ENCODE results near the gene ATF6B. TPM values are rescaled to one million over a fixed set of nuclear protein-coding genes. Genes with fewer than 3 reads are reported as not detected.
"Not testable (repeated sequence)": the region's sequence is repeated elsewhere in the genome, so short reads cannot be mapped to it uniquely, and the experiment has no call there.

Gene ATF6B
- total RNA-seq, 2 experiments from 2014 or later = 142 to 147 TPM

DNA sequence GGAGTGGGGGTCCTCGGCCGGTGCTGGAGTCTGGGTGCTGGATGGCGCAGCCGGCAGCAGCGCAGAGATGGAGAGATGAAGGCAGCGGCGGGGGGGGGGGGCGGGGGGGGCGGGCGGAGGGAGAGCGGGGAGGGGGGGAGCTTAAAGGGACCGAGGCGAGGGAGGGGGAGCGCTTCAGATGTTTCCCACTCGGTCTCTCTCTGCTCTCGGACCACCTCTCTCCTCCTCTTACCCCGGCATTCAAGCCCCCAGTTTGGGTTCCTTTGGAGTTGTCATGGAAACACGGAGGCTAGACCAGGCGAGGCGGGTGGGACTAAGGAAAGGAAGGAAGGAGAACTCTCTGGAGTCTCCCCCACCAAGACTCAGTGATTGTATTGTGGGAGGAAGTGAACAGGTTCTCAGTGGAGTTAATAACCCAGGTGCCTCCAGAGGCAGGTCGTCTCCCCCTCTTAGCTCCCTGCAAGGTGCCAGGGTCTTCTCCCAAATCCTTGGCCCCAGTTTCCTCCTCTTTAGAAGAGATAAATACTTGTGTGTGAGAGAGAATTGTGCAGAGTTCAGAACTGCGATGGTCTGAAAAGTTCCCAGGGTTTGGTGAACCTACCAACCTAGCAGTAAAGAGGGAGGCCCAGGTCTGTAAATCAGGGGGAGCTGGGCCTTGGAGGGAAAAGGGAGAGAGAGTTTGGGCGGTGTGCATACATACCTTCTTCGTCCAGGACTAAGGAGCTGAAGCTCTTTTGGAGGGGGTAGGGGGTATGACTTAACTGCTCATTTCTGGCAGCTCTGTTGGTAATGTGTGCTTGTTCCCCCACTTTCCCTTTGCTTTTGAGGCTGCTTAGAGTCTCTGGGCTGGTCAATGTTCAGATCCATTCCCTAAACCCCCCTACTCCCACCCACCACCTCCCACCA lies 24.1 kb upstream of the ATF6B start, which contains the start of gene PRRT1:
PRRT1 (minus strand) TSS at position 77 of the 906 bp plus-strand sequence. CDS start 112 bp downstream, outside the sequence.
- no peak within 1 kb of the TSS for H3K4me3 Mint-ChIP-seq
- ChIA-PET CTCF (interaction anchor here (0.6 to 1.3 kb wide), 2 partner anchors 13 to 43 kb away, joined by 3 to 4 read pairs; no protein-coding TSS in a partner anchor), POLR2A (interaction anchor here (0.9 kb wide), 1 partner anchor 44 kb away, joined by 4 read pairs; no protein-coding TSS in a partner anchor)
- H3K27ac Mint-ChIP-seq = no peak within 1 kb of the TSS
- peaks cover 43% of the 10 kb centered on the region for H3K4me1 Mint-ChIP-seq
- peaks cover 5% of the 10 kb centered on the region for H3K36me3 Mint-ChIP-seq (ENCODE audit: low read depth)
- DNase-seq = no peak
- H3K9me3 Mint-ChIP-seq = no peaks in the 10 kb centered on the region
- peaks cover 53% of the 10 kb centered on the region for H3K27me3 Mint-ChIP-seq

GRCh38 chr6:32151181-32151862 lies 23.3 kb upstream of the ATF6B start:
- Mint-ChIP-seq H3K9me3 (no peaks in the 10 kb centered on the region), H3K27ac (no peak overlapping the region), H3K27me3 (peaks cover 59% of the 10 kb centered on the region), H3K4me3 (no peak overlapping the region), H3K4me1 (peaks cover 47% of the 10 kb centered on the region), H3K36me3 (ENCODE audit: low read depth) (peaks cover 5% of the 10 kb centered on the region)
- POLR2A ChIA-PET = no interaction called here
- DNase-seq = no peak
- CTCF ChIA-PET = no interaction called here

DNA sequence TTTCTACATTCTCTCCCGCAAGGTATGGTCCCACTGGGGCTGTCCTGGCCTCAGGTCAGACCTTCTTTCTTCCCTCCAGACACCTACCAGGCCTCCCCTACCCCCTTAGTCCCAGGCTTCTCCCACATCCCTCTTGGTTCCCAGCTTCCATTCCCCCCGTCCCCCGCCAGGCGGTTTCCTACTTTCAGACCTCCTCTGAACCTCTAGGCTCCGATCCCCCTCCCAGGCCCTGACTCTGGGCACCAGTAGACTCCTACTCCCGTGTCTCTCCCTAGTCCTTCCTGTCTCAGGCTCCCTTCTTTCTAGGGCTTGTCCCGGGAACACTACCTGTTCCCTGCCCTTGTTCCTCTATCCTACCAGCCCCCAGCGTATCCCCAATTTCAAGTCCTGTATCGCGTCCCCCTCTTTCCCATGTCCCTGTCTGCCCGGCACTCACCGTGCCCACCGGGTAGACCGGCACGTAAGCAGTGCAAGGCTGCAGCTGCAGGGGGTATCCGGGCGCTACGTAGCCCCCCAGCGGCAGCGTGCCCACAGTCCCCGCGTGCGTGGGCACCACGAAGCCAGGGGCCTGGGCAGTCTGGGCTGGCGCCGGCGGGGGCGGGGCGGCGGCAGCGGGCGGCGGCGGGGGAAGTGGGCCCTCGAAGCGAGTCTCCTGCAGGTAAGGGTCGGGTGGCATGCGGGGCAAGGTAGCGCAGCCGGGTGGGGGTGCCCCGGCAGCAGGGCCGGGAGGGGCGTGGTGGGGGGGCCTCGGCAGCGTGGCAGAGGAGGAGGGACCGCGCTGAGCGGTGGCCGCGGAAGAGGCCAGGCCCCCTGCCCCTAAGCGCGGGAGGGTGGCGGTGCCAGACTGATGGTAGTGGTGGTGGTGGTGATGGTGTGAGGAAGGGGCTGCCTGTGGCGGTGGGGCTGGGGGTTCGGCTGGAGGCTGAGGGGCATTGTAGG lies 22.2 kb upstream of the ATF6B start:
- H3K27me3 Mint-ChIP-seq = peaks cover 67% of the 10 kb centered on the region

DNA sequence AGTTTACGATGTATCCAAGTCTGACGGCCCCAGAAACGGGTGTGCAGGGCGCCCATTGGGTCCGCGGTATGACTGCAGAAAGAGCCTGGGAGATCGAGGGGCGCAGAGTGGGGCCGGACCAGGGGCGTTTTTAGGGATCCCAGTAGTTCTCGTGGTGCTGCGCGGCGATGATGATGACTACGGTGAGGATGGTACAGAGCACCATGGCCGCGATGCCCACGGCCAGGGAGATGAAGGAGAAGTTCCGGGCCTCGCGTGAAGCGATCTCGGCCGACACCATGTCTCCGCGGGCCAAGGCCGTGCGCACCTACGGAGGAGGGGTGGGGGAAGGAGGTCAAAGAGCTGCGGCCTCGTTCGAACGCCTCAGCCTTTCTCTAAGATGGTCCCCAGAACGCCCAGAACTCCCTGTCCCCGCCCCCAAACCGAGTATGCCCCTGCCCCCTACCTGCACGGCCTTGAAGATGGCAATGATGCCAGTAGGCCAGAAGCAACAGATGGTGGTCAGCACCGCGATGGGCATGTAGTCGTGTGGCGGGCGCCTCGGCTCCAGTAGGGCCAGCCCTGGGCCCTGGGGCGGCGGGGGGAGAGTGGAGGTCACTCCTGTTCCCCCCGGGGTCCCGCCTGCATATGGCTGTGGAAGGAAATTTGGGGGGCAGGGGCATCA lies 21.2 kb upstream of the ATF6B start:
- H3K27ac Mint-ChIP-seq = peak overlapping the region; percentile 25
- H3K4me3 Mint-ChIP-seq = peak overlapping the region; percentile 70
- peaks cover 35% of the 10 kb centered on the region for H3K4me1 Mint-ChIP-seq
- ChIA-PET POLR2A (interaction anchor here (1.0 kb wide), 1 partner anchor 28 kb away, joined by 4 read pairs; no protein-coding TSS in a partner anchor), CTCF (interaction anchor here (1.0 to 1.6 kb wide), 2 partner anchors 18 to 46 kb away, joined by 3 to 4 read pairs; no protein-coding TSS in a partner anchor)
- no peak for DNase-seq
- no peaks in the 10 kb centered on the region for H3K9me3 Mint-ChIP-seq
- peaks cover 5% of the 10 kb centered on the region for H3K36me3 Mint-ChIP-seq (ENCODE audit: low read depth)
- peaks cover 72% of the 10 kb centered on the region for H3K27me3 Mint-ChIP-seq

More for the DNA sequence above, 22.2 kb upstream of the ATF6B start:
- ChIA-PET CTCF (interaction anchor here (1.6 kb wide), 1 partner anchor 45 kb away, joined by 4 read pairs; no protein-coding TSS in a partner anchor), POLR2A (no interaction called here)
- Mint-ChIP-seq H3K36me3 (ENCODE audit: low read depth) (peaks cover 5% of the 10 kb centered on the region), H3K4me3 (peak overlapping the region; percentile 9), H3K4me1 (peaks cover 45% of the 10 kb centered on the region), H3K9me3 (no peaks in the 10 kb centered on the region), H3K27ac (no peak overlapping the region)
- DNase-seq = no peak

- Mint-ChIP-seq H3K9me3 (no peaks in the 10 kb centered on the region), H3K4me3 (peak overlapping the region; percentile 70), H3K4me1 (peaks cover 29% of the 10 kb centered on the region), H3K27ac (peak overlapping the region; percentile 25), H3K36me3 (ENCODE audit: low read depth) (peaks cover 5% of the 10 kb centered on the region), H3K27me3 (peaks cover 70% of the 10 kb centered on the region)
- CTCF ChIA-PET = interaction anchor here (1.0 to 1.6 kb wide), 2 partner anchors 17 to 47 kb away, joined by 3 to 4 read pairs; no protein-coding TSS in a partner anchor
- POLR2A ChIA-PET = interaction anchor here (1.0 to 1.2 kb wide), 2 partner anchors 29 to 47 kb away, joined by 3 to 4 read pairs; no protein-coding TSS in a partner anchor
- DNase-seq = peak; percentile 68
These were observed 20.4 kb upstream of the ATF6B start for GRCh38 chr6:32148289-32149091.

DNA sequence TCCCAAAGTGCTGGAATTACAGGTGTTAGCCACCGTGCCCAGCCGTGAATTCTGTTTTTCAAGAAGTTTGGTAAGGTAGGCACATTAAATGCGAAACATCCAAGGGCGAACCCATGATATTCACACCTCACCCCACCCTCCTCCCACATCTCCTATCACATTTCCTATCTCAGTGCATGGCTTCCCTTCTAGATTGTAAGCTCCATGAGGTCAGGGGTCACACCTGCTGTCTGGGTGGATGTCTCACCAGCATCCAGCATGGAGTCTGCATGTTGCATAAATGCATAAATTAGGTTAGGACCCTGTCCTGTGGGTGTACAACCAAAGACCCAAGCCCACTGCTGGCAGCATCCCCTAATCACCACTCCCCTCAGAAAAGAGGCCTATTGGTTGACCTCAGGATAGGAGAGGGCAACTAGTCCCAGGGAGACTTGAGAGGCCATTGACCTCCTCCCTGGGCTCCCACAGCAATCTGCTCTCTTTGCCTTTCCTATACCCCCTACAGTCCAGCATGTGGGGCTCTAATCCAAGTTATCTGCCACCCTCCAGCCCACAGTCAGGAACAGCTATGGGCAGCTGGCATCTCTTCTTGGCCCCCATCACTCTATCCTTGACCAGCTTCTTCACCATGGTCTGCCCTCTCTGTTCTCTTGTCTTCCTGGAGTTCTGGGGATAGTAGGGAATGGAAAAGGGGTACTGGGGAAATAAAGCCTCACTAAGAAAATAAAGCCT lies 19.5 kb upstream of the ATF6B start:
- H3K27me3 Mint-ChIP-seq = peaks cover 61% of the 10 kb centered on the region
- H3K4me1 Mint-ChIP-seq = peaks cover 26% of the 10 kb centered on the region
- POLR2A ChIA-PET = interaction anchor here (1.2 kb wide), 1 partner anchor 48 kb away, joined by 3 read pairs; no protein-coding TSS in a partner anchor
- H3K4me3 Mint-ChIP-seq = no peak overlapping the region
- H3K9me3 Mint-ChIP-seq = no peaks in the 10 kb centered on the region
- DNase-seq = no peak
- H3K36me3 Mint-ChIP-seq (ENCODE audit: low read depth) = peaks cover 5% of the 10 kb centered on the region
- H3K27ac Mint-ChIP-seq = no peak overlapping the region
- CTCF ChIA-PET = interaction anchor here (0.7 to 1.0 kb wide), 2 partner anchors 45 to 176 kb away, joined by 3 read pairs; partner anchors contain the start of gene DXO

DNA sequence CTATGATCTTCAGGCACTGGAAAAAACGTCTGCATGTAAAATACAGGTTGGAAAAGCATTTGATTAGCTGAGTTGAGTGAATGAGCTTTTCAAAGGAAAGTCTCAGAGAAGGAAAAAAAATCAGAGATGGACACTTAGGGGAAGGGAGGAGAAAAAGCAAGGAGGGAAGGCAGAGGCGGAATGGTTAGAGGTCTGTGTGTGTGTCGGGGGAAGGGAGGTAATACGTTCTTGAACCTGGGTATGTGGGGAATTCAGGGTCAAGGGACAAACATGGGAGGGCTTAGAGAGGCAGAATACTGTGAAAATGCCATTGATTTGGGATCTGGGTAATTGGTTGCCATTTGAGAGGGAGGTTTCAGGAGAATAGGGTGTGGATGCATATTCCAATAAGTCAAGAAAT lies 18.6 kb upstream of the ATF6B start:
- CTCF ChIA-PET = interaction anchor here (1.0 kb wide), 1 partner anchor 175 kb away, joined by 3 read pairs; the partner anchor contains the start of gene DXO
- peaks cover 61% of the 10 kb centered on the region for H3K27me3 Mint-ChIP-seq
- H3K4me1 Mint-ChIP-seq = peaks cover 26% of the 10 kb centered on the region
- no peak for DNase-seq
- H3K4me3 Mint-ChIP-seq = no peak overlapping the region
- no peak overlapping the region for H3K27ac Mint-ChIP-seq
- POLR2A ChIA-PET = no interaction called here
- H3K9me3 Mint-ChIP-seq = no peaks in the 10 kb centered on the region
- peaks cover 5% of the 10 kb centered on the region for H3K36me3 Mint-ChIP-seq (ENCODE audit: low read depth)

DNA sequence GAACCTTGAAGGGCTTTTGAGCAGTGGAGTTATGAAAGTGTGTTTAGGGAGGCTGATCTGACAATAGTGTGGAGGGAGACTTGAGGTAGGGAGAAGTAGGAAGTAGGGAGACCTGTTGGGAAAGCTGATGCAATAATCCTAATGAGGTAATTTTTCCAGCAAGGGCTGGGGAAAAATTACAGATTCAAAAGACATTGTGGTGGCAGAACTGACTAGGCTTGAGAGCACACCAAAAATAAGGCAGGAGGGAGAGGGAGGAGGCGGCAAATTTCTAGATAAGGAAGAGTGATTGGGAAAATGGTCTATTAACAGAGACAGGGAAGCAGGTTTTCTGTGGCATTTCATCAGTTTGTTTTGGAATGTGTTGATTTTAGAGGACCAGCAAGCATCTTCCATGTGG lies 18.2 kb upstream of the ATF6B start:
- H3K27me3 Mint-ChIP-seq = peaks cover 62% of the 10 kb centered on the region
- peaks cover 5% of the 10 kb centered on the region for H3K36me3 Mint-ChIP-seq (ENCODE audit: low read depth)
- H3K27ac Mint-ChIP-seq = no peak overlapping the region
- peaks cover 26% of the 10 kb centered on the region for H3K4me1 Mint-ChIP-seq
- POLR2A ChIA-PET = no interaction called here
- no peak overlapping the region for H3K4me3 Mint-ChIP-seq
- H3K9me3 Mint-ChIP-seq = no peaks in the 10 kb centered on the region
- CTCF ChIA-PET = interaction anchor here (1.0 kb wide), 1 partner anchor 174 kb away, joined by 3 read pairs; the partner anchor contains the start of gene DXO
- DNase-seq = no peak

GRCh38 chr6:32144238-32144637 lies 16.2 kb upstream of the ATF6B start:
- H3K4me1 Mint-ChIP-seq = peaks cover 26% of the 10 kb centered on the region
- DNase-seq; H3K4me3 Mint-ChIP-seq; POLR2A ChIA-PET; H3K36me3 Mint-ChIP-seq (ENCODE audit: low read depth); H3K9me3 Mint-ChIP-seq; H3K27ac Mint-ChIP-seq; CTCF ChIA-PET: not testable (repeated sequence)
- H3K27me3 Mint-ChIP-seq = peaks cover 52% of the 10 kb centered on the region

- Mint-ChIP-seq H3K9me3 (no peaks in the 10 kb centered on the region), H3K36me3 (ENCODE audit: low read depth) (no peaks in the 10 kb centered on the region), H3K27me3 (peaks cover 21% of the 10 kb centered on the region), H3K4me1 (no peaks in the 10 kb centered on the region), H3K4me3 (no peak overlapping the region), H3K27ac (no peak overlapping the region)
- no peak for DNase-seq
- POLR2A ChIA-PET = no interaction called here
- CTCF ChIA-PET = no interaction called here
These were observed 12.5 kb upstream of the ATF6B start for GRCh38 chr6:32140420-32141046.
